Prostate gland (tissue), 2 donors: ENCODE measurements around the gene UBE2L6. TPM values are rescaled to one million over a fixed set of nuclear protein-coding genes. Genes with fewer than 3 reads are reported as not detected.

Source experiments
- DNase-seq: peaks from one replicate; pipeline ENCODE4 v3.0.0-alpha.2; 2019; ENCODE audit warnings: low spot score
- H3K27ac ChIP-seq, 2 donors: fragments of 200-600 bp; sonication (generic); 2 replicates each; pipeline ENCODE4 v1.5.1; 2017 to 2019
- H3K27me3 ChIP-seq: fragments of 200-600 bp; sonication (generic); replicated peaks from 2 replicates; pipeline ENCODE4 v1.5.1; 2019; ENCODE audit not compliant: insufficient read depth
- H3K36me3 ChIP-seq, 2 donors: fragments of 200-600 bp; sonication (generic); 1 replicate in 1 of 2; 2 replicates in 1 of 2; pipeline versions ENCODE4 v1.5.1 to v1.8.1; 2017 to 2019
- H3K4me1 ChIP-seq: fragments of 200-600 bp; sonication (generic); replicated peaks from 2 replicates; pipeline ENCODE4 v1.5.1; 2019
- H3K4me3 ChIP-seq, 2 donors: fragments of 200-600 bp; sonication (generic); 2 replicates each; pipeline ENCODE4 v1.5.1; 2017 to 2019
- H3K9me3 ChIP-seq: fragments of 200-600 bp; sonication (generic); 2 replicates; pipeline ENCODE4 v1.5.1; 2017
- POLR2A ChIP-seq: fragments of 450-650 bp; IDR thresholded peaks from one replicate; pipeline ENCODE4 v1.6.1; 2016; ENCODE audit warnings: antibody characterized with exemption, mild to moderate bottlenecking
- POLR2AphosphoS5 ChIP-seq: sonication (generic); formaldehyde crosslinking; IDR thresholded peaks from one replicate; pipeline ENCODE4 v1.6.1; 2017; ENCODE audit warnings: antibody characterized with exemption
- WGBS: methylation state at CpG from one replicate; pipeline ENCODE4 v1.1.5; 2018; 5-methylcytosine and 5-hydroxymethylcytosine counted together
- intact Hi-C: fragments of 100-400 bp; cut with DNase I; formaldehyde crosslinking; loops from one replicate; pipeline ENCODE4 v1.14.2; 2022
- total RNA-seq, 2 donors: library from RNA; depleted of rRNA; stranded (reverse); fragments of >200 nt; gene quantifications; one replicate each; pipeline ENCODE4 v1.1.0, GENCODE V29; 2016
- TF ChIP-seq, protein P1 (sequence below), 4 experiments: fragments of 200-600 bp in 2 of 4; fragments of 450-650 bp in 2 of 4; sonication (generic) in 2 of 4; IDR thresholded peaks; 1 replicate in 3 of 4; 2 replicates in 1 of 4; pipeline ENCODE4 v1.5.1; 2016 to 2019; ENCODE audit warnings: antibody characterized with exemption in 4 of 4, mild to moderate bottlenecking in 2 of 4, moderate library complexity in 2 of 4

The UBE2L6 gene
- total RNA-seq, 2 donors from 2014 or later, result 42.3 to 44.6 TPM

DNA sequence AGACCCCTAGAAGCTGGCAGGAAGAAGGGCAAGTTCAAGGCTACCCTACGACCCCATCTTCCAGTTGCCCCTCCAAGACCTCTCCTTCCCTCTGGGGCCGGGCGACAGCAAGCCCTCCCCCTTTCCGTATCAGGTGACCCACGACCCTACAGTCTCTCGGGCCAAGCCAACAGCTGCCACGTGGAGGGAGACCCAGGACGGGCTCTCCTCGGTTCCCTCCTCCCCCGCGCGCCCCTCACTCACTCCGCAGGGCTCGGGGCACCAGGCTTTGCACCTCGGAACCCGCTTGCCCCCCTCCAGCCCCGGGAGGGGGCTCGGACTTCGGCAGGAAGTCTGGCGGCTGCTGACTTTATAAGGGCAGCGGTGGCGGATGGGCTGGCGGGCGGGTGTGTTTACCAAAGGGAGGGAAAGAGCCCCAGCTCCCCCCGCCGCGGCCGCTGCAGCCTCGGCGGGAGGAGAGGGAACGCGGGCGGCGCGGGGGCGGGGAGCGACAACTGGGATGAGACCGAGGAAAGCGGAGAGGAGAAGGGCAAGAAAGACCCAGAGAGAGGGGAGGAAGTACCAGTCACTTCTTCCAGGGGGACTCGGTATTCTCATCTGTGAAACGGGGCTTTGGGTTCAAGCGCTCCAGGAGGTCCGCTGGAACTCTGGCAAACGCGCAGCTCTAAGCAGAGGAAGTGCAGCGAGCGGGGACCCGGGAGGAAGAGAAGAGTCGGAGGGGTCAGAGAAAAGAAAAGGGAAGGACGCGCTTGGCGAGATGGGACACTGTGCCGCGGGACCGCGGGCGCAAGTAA lies 52.7 kb downstream of the UBE2L6 start:
- Histone ChIP-seq H3K4me3 (peak overlapping the region; percentile 71 to 82), H3K27ac (peak overlapping the region; percentile 64 to 66), H3K4me1 (peaks cover 4% of the 10 kb centered on the region), H3K36me3 (no peaks in the 10 kb centered on the region), H3K9me3 (no peaks in the 10 kb centered on the region), H3K27me3 (no peaks in the 10 kb centered on the region)
- under 1% methylated on average over 57 of the region's 57 CpGs for WGBS
- TF ChIP-seq POLR2AphosphoS5, result no peak
- no peak for TF ChIP-seq POLR2A
- TF ChIP-seq, protein P1, sequence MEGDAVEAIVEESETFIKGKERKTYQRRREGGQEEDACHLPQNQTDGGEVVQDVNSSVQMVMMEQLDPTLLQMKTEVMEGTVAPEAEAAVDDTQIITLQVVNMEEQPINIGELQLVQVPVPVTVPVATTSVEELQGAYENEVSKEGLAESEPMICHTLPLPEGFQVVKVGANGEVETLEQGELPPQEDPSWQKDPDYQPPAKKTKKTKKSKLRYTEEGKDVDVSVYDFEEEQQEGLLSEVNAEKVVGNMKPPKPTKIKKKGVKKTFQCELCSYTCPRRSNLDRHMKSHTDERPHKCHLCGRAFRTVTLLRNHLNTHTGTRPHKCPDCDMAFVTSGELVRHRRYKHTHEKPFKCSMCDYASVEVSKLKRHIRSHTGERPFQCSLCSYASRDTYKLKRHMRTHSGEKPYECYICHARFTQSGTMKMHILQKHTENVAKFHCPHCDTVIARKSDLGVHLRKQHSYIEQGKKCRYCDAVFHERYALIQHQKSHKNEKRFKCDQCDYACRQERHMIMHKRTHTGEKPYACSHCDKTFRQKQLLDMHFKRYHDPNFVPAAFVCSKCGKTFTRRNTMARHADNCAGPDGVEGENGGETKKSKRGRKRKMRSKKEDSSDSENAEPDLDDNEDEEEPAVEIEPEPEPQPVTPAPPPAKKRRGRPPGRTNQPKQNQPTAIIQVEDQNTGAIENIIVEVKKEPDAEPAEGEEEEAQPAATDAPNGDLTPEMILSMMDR (IDR thresholded peaks at IDR 0.05), result no peak
- intact Hi-C loops, result no loop called here
- DNase-seq, result peak; percentile 48

DNA sequence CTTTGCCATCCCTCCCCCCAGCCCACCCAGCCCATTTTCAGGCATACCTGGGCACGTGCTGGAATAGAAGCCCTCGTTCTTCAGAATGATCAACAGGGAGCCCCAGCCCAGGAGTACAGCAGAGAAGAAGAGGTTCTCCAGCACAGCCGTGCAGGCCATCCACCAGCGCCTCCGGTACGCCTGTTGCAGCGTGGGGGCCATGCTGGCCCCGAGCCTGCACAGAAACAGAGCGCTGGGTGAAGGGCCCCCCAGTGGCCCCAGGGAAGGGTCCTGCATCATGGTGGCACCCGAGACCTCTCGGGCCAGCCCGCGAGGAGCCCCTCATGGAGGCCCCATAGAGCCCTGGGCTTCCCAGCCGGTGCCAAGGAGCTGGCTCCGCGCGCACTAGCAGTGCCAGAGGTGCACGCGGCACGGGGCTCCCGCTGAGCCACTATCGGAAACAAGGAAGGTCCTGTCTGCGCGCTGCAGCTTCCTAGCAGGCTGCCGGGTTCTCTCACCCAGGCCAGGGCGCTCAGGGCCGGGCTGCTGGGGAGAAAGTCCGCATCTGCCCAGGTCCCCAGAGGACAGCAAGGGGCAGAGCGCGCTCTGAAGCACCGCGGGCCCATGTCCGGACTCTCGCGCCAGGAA lies 53.4 kb downstream of the UBE2L6 start:
- Histone ChIP-seq H3K27me3 (no peaks in the 10 kb centered on the region), H3K36me3 (no peaks in the 10 kb centered on the region), H3K4me3 (peak overlapping the region; percentile 71 to 82), H3K4me1 (peaks cover 4% of the 10 kb centered on the region), H3K27ac (peak overlapping the region; percentile 64 to 66), H3K9me3 (no peaks in the 10 kb centered on the region)
- TF ChIP-seq POLR2AphosphoS5 (no peak), POLR2A (no peak)
- TF ChIP-seq, protein P1 (IDR thresholded peaks at IDR 0.05), result no peak
- peak; percentile 51 for DNase-seq
- intact Hi-C loops, result no loop called here
- 11% methylated on average over 30 of the region's 35 CpGs for WGBS

DNA sequence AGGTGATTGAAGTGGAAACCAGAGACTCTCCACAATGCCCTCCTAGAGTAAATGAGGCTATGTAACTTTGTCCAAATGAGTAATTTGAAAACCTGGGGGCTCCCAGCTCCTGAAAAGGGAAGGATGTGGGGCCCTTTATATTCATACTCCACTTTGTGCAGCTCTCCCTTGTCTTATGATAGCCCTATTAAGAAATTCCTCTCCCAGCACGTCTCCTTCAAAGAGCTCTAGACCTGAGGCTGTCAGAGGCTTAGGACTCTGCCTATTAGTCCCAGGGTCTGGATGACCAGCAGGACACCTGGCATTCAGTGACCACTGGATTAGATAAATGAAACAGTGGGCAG lies 54.0 kb downstream of the UBE2L6 start:
- H3K27ac ChIP-seq, result no peak overlapping the region
- DNase-seq, result no peak
- 44% methylated on average over 1 of the region's 1 CpG for WGBS
- TF ChIP-seq POLR2AphosphoS5 (no peak), POLR2A (no peak)
- TF ChIP-seq, protein P1 (IDR thresholded peaks at IDR 0.05), result no peak
- H3K9me3 ChIP-seq, result no peaks in the 10 kb centered on the region
- H3K27me3 ChIP-seq, result no peaks in the 10 kb centered on the region
- peaks cover 4% of the 10 kb centered on the region for H3K4me1 ChIP-seq
- intact Hi-C loops, result no loop called here
- H3K36me3 ChIP-seq, result no peaks in the 10 kb centered on the region
- H3K4me3 ChIP-seq, result no peak overlapping the region

DNA sequence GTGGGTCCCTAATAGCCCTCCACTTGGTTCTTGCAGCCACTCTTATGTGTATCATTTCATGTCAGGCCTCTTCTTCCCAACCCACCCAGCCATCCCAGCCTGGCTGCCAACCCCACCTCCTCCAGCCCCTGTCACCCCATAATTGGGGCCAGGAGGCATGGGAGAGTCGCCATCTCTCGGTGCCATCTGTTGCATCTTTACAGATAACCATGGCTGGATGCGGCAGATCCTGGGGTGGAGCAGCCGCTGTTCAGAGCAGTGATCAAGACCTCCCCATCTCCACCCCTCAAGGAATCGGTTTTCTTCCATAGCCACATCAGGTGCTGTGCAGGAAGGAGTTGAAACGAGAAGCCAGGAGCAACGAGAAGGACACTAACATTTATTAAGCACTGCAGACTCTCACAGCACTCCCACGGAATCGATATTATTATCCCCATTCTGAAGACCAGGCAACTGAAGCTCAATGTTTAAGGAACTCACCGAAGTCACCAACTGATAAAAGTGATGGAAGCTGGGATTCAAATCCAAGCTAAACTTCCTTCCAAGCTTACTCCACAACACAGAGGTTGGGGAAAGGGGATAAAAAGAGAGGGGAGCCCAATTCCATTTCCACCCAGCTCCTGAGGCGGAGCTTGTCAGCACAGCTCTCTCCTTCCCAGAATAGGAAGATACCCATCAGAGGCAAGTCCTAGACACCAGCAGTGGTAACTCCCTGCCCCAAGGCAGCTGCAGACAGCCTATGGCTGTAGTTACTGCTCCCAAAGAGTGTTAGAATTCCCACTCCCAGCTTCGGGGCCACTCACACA lies 54.6 kb downstream of the UBE2L6 start:
- TF ChIP-seq POLR2AphosphoS5 (no peak), POLR2A (no peak)
- TF ChIP-seq, protein P1 (IDR thresholded peaks at IDR 0.05), result no peak
- Histone ChIP-seq H3K9me3 (no peaks in the 10 kb centered on the region), H3K4me1 (peaks cover 4% of the 10 kb centered on the region), H3K27me3 (no peaks in the 10 kb centered on the region), H3K36me3 (no peaks in the 10 kb centered on the region), H3K4me3 (no peak overlapping the region), H3K27ac (no peak overlapping the region)
- DNase-seq, result no peak
- WGBS, result 81% methylated on average over 12 of the region's 12 CpGs
- intact Hi-C loops, result no loop called here
